CD4-positive, alpha-beta T cell treated with Interleukin-12 subunit alpha and Interleukin-12 subunit beta, for 1 hour (primary cell): ENCODE results near the gene CNMD.

ENCODE experiments used
- DNase-seq: peaks from one replicate; pipeline ENCODE4 v3.0.0-alpha.2; 2020

Gene CNMD

GRCh38 chr13:52739468-52740071 lies at the start of gene CNMD:
TSS of gene CNMD (minus strand) at chr13:52739820. CDS start at chr13:52739701, 119 bp downstream.
- DNase-seq = no peak

- no peak for DNase-seq
These were observed 48.4 kb upstream of the CNMD start for GRCh38 chr13:52788011-52788410.

- DNase-seq = no peak
These were observed 47.6 kb upstream of the CNMD start for GRCh38 chr13:52787235-52787634.

GRCh38 chr13:52786766-52787165 lies 47.1 kb upstream of the CNMD start:
- DNase-seq = no peak

- no peak for DNase-seq
These were observed 46.1 kb upstream of the CNMD start for GRCh38 chr13:52785739-52786138.

- DNase-seq = no peak
These were observed 45.1 kb upstream of the CNMD start for GRCh38 chr13:52784591-52785340.

GRCh38 chr13:52783943-52784342 lies 44.3 kb upstream of the CNMD start:
- DNase-seq = no peak

GRCh38 chr13:52782471-52783448 lies 43.1 kb upstream of the CNMD start:
- DNase-seq = no peak

- DNase-seq = no peak
These were observed 41.0 kb upstream of the CNMD start for GRCh38 chr13:52780611-52781010.

- no peak for DNase-seq
These were observed 40.5 kb upstream of the CNMD start for GRCh38 chr13:52780092-52780491.

GRCh38 chr13:52779103-52779502 lies 39.5 kb upstream of the CNMD start:
- DNase-seq = no peak

- no peak for DNase-seq
These were observed 37.1 kb upstream of the CNMD start for GRCh38 chr13:52776726-52777125.

- no peak for DNase-seq
These were observed 35.9 kb upstream of the CNMD start for GRCh38 chr13:52775511-52775910.

GRCh38 chr13:52767949-52768516 lies 28.4 kb upstream of the CNMD start:
- no peak for DNase-seq

- DNase-seq = no peak
These were observed 26.2 kb upstream of the CNMD start for GRCh38 chr13:52765611-52766390.

GRCh38 chr13:52760077-52760476 lies 20.5 kb upstream of the CNMD start:
- no peak for DNase-seq

- DNase-seq = no peak
These were observed 18.5 kb upstream of the CNMD start for GRCh38 chr13:52758114-52758513.

- no peak for DNase-seq
These were observed 11.6 kb upstream of the CNMD start for GRCh38 chr13:52751196-52751595.

- DNase-seq = no peak
These were observed 11.1 kb upstream of the CNMD start for GRCh38 chr13:52750713-52751112.

- no peak for DNase-seq
These were observed 9.8 kb upstream of the CNMD start for GRCh38 chr13:52749419-52749818.

GRCh38 chr13:52746141-52746540 lies 6.5 kb upstream of the CNMD start:
- no peak for DNase-seq

- DNase-seq = no peak
These were observed 5.3 kb upstream of the CNMD start for GRCh38 chr13:52744842-52745375.
